GM18502 (cell line): Measurements from ENCODE around the gene COL15A1.

Experiments
- ATAC-seq: cut with Tn5 transposase; IDR thresholded peaks from one replicate; pipeline ENCODE4 v1.9.1; 2021; ENCODE audit warnings: mild to moderate bottlenecking; ENCODE audit not compliant: unreplicated experiment, poor library complexity

Gene COL15A1

GRCh38 chr9:99069075-99069474 lies 125.4 kb downstream of the COL15A1 start:
- ATAC-seq: no peak

- no peak for ATAC-seq
Observed at GRCh38 chr9:99069546-99069945, 125.8 kb downstream of the COL15A1 start.

GRCh38 chr9:99070681-99071080 lies 127.0 kb downstream of the COL15A1 start:
- no peak for ATAC-seq

GRCh38 chr9:99071313-99072039 lies 127.8 kb downstream of the COL15A1 start:
- no peak for ATAC-seq

- ATAC-seq: no peak
Observed at GRCh38 chr9:99072040-99072394, 128.3 kb downstream of the COL15A1 start.

GRCh38 chr9:99073347-99073746 lies 129.6 kb downstream of the COL15A1 start:
- ATAC-seq: no peak

- no peak for ATAC-seq
Observed at GRCh38 chr9:99073985-99074901, 130.5 kb downstream of the COL15A1 start.

GRCh38 chr9:99074902-99075245 lies 131.2 kb downstream of the COL15A1 start:
- ATAC-seq: no peak

GRCh38 chr9:99075246-99075912 lies 131.7 kb downstream of the COL15A1 start:
- ATAC-seq: no peak

GRCh38 chr9:99076030-99076429 lies 132.3 kb downstream of the COL15A1 start:
- ATAC-seq: no peak

GRCh38 chr9:99076483-99077171 lies 132.9 kb downstream of the COL15A1 start:
- peak; percentile 70 for ATAC-seq

- ATAC-seq: no peak
Observed at GRCh38 chr9:99078717-99079116, 135.0 kb downstream of the COL15A1 start.

GRCh38 chr9:99079542-99079941 lies 135.8 kb downstream of the COL15A1 start:
- ATAC-seq: no peak

GRCh38 chr9:99083051-99083450 lies 139.3 kb downstream of the COL15A1 start:
- no peak for ATAC-seq

- ATAC-seq: no peak
Observed at GRCh38 chr9:99085949-99086948, 142.5 kb downstream of the COL15A1 start.

GRCh38 chr9:99087462-99087861 lies 143.8 kb downstream of the COL15A1 start:
- ATAC-seq: no peak

- ATAC-seq: no peak
Observed at GRCh38 chr9:99090336-99091130, 146.8 kb downstream of the COL15A1 start.

- ATAC-seq: no peak
Observed at GRCh38 chr9:99092643-99093491, 149.2 kb downstream of the COL15A1 start.
